GM12892 (cell line): ENCODE measurements around the gene MAPKAPK2.
"Not testable (repeated sequence)": the region's sequence is repeated elsewhere in the genome, so short reads cannot be mapped to it uniquely, and the experiment has no call there.

Source experiments
- POLR2A ChIP-seq: IDR thresholded peaks from 2 replicates; pipeline ENCODE4 v1.6.1; 2011; ENCODE audit warnings: low read depth, low read length, control low read depth
- TAF1 ChIP-seq: IDR thresholded peaks from 2 replicates; pipeline ENCODE4 v1.6.1; 2011; ENCODE audit warnings: low read depth, mild to moderate bottlenecking, control low read depth, low read length, borderline replicate concordance

DNA sequence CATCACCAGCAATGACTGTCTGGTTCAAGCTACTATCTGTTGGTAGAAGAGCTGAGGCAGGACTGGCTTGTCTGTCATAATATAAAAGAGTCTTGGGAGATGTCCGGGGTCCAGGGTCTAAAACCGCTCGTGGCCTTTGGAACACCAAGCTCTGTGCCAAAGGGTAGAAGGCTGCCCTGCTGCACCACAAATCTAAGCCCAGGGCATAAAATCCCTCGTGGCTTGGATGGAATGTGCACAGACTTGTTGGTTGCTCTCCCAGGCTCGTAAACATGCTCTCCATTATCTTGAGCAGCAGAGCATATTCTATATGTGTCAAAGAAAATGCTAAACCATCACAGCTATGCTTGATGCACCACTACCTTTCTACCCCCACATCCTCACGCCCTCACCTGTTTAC lies 94.2 kb downstream of the MAPKAPK2 start:
- TF ChIP-seq POLR2A, TAF1: not testable (repeated sequence)
